AML-193 (cell line): Measurements from ENCODE around the gene WWOX.

Experiments
- DNase-seq, 2 experiments: peaks; one replicate each; lab custom pipeline; 2025; lab: John Stamatoyannopoulos, UW

WWOX gene

DNA sequence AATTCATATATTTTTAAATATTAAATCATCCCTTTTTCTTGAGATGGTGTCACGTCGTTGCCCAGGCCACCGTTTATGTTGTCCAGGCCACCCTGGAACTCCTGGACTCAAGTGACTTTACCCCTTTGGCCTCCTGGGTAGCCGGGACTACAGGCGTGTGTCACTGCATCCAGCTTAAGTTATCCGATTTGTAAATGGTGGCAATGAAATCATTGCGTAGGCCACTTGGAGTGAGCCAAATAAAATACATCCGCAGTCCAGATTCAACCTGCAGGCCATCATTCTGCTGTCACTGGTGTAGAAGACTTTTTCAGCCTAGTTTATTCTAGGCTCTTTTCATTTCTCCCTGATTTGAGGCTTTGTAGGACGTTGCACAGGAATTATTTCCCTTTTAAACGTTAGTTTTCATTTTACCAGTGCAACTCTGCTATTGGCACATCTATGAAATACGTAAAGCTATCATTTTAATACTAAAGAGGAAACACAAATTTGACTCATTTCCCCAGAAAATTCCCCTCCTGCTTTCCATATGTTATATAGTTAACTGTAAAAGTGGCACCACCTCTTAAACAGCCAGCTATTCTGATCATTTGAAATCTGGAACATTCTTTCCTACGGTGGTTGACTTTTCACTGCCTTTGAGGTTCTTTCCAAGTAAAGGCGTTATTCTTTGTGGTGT is 1051.3 kb downstream of the WWOX start:
- DNase-seq, result no peak

DNA sequence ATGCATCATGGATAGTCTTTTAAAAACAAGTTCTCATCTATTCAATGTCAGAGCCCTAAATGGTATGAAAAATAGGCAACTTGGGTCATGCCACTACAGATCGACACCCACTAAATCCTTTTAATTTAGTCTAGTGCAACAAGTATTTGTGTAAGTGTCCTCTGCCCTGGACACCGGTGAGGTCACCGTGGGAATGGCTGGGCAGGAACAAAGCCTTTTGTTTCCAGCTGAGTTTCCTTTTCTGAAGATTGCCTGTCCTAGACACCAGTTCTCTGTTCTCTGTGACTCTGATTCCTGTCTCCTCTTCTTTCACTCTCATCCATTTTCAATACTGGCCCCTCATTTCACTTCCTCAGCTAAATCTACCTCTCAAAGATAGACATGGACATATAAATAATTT is 1054.6 kb downstream of the WWOX start:
- no peak for DNase-seq

DNA sequence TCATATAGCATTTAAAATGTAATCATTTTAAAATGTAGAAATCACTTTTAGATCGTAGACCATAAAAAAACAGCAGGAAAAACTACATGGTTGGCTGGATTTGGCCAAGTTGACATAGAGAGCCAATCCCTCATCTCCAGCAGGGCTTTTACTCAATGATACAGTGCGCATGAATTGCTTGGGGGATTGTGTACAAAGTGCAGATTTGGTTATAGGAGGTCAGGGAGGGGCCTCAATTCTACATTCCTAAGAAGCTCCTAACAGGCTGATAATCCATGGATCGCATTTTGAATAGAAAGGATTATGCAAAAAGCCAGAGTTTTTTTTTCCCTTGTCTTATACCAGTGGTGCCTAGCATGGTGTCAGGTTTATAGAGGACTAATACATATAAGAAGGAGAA is 1056.0 kb downstream of the WWOX start:
- no peak for DNase-seq

DNA sequence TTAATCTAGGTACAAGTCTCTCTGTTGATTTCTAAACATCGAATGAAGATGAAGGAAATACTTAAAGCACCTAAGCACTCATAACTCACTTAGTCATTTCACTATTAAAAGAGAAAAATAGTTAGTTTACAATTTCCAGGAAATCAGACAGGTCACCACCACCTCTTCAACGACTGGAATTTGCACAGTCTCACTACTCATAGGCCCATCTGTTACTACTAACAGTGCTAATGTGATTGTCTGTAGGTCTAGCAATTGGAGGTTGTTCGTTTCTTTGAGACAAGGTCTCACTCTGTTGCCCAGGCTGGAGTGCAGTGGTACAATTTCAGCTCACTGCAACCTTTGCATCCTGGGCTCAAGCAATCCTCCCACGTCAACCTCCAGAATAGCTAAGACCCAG is 1056.5 kb downstream of the WWOX start:
- no peak for DNase-seq

DNA sequence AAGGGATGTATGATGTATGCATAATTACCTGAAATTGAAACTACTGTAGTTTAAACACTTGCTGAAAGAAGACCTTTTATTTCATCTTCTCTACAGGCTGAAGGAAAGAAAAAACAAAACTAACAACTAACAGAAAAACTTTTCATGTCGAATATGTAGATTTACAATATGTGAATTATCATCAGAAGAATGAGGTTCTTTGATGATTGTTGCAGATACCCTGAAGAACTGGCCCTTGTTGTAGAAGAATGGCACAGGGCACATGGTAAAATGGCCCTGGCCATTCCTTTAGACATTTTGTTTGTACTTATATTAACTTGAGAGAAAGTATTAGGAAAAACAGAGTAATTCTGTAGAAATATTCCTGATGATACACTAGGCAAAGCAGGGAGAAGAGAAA is 1057.3 kb downstream of the WWOX start:
- no peak for DNase-seq

DNA sequence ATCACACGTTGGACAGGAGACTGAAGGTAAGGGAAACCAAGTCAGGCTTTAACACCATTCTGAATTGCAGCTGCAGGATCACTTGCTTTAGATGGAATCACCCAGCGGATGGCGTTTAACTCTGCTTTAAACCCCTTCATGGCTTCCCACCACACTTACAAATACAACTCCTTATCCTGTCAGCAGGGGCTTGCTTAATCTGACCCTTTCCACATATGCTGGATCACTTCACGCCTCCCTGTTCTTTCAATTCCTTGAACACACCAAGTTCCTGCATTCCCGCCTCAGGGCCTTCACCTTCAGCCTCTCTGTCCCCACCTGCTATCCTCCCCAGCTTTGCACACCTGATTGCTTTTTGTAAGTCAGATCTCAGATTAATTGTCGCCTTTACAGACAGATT is 1058.9 kb downstream of the WWOX start:
- no peak for DNase-seq

DNA sequence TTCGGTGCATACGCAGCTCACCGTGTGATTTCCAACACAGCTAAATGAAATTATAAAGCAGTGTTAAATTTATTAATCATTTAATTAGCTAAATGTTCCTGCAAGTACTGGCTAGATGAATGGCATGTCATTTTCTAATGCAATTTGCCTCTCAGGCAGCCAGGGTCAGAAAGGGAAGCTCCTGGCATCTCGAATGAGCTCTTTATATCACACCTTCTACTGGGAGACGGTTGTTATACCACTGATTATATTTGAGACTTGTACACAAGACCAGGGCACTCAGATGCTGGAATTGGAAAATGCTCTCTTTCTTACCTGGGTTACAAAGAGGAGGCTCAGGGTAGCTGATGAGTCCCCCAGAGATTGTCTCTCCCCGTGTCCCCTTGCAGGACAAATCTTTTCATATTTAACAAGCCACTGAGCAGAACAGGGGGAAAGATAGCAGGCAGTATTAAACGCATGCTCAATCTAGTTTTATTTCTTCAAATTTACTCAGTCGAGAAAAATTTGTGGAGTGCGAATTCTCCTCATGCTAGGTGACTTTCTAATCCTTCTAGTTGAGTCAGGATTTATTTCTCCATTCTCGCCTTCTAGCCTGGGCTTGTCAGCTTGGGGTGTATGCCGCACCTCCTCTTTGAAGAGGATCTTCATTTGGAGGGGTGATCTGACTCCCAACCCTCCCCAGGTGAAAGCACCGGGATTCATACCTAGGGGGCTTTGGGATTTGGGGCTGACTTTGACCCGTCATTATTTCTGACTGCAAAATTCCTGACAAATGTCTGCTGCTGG is 1060.0 kb downstream of the WWOX start:
- DNase-seq, result no peak

DNA sequence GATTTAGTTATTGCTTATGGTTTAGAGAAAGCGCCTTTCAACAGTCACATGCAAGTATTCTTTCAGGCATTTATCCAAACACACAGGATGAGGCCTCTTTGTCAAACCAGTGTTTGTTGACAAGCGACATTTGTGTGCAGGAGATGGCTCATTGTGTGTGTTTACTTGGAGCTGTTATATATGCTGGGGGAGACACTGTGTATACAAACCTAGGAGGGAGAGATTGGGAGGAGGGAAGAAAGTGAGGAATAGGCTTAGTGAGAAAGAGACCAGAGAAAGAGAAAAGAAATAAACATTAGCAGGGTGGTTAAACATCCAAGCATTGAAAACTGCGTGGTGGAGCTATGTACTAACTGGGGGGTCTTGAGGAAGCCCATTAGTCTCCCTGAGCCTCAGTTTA is 1063.5 kb downstream of the WWOX start:
- DNase-seq, result no peak

DNA sequence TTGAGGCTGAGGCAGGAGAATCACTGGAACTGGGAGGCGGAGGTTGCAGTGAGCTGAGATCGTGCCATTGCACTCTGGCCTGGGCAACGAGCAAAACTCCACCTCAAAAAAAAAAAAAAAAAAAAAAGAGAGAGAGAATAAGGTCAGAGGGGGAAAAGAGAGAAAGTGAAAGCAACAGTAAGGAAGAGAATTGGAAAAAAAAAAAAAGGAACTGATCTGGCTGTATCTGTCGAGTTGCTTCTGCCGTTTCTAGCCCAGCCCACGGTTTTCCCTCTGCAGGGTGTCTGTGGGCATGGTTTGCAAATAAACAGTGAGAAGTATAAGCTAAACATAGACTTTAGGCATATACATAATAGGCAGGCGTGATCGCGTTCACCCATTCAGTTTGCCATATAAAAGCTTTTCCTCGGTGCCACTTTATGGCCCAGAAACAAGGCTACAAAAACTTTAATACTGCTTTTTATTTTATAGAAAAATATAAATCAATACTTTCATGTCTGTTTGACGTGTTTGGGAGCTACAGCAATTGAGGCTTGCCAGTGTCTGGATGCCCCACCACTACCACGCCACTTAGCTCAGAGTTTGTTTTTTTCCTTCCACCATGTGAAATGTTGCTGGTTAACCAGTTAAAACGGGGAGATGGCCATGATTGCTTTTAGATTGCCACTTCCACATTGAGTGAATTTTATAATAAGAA is 1064.4 kb downstream of the WWOX start:
- peak; percentile 34 to 39 for DNase-seq

DNA sequence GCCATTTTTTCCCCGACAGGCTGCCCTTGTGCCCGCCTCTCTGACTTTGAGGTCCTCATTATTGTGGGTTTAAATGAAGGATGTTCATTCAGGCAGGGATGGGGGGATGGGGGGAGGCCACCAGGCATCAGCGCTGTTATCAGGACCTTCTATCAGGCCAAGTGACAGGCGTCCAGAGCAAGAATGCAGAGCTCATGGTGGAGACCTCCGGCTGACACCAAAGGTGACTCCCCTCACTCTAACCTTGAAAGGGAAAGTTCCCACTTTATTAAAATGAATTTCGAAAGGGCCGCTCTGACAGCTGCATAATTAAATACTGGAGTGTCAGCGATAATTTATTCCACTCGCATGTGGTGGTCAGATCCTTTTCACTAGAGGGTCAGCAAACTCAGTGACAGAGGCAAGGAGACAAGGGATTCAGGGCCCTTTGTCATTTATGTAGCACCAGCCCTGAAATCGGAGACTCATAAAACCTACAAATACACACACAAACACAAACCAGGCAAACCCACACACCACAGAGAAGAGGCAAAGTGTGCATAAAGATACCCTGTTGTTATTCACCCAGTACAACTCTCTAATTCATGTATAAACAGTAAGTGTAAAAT is 1065.0 kb downstream of the WWOX start:
- no peak for DNase-seq

DNA sequence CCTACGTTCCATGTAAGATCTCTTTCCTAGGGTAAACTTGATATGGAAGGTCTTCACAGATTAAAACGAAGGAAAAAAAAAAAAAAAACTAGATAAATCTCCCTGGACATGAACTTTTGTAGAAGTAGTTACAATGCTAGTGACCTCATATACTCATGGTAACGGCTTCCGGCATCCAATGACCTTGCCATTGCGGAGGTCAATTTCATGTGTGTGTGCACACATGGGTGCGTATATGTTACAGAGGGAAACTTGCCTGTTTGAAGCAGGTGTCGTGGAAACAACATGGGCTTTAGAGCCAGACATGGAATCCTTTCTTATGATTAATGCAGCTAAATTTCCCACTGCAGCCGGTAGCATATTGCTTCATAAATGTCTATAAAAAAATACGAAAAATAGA is 1065.6 kb downstream of the WWOX start:
- DNase-seq, result no peak

DNA sequence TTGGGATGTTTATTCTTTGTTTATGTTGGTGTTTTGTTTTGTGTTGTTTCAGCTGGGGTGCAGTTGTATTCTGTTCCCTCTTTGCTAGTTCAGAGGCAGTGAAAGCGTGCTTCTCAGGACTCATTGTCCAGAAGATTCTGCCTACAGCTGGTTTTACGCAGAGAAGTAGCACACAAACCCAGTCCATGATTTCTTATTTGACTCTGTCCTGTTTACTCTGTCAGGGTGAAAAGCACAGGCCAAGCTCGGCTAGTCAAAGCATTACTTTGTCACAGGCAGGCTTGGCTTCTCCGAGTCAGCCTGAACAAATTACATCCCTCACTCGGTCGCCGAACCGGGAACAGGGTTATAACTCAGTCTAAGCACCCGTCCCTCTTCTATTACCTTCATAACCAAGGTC is 1066.1 kb downstream of the WWOX start:
- DNase-seq, result no peak

DNA sequence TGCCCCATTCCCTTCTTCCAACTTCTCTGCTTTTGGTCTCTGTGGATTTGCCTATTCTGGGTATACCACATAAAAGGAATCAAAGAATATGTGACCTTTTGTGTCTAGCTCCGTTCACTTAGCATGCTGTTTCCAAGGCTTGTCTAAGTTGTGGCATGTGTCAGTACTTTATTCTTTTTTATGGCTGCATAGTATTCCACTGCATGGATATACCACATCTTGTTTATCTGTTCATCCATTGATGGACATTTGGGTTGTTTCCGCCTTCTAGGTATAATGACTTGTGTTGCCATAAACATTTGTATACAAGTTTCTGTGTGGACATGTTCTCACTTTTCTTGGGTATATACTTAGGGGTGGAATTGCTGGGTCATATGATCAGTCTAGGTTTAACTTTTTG is 1068.4 kb downstream of the WWOX start:
- DNase-seq, result no peak

DNA sequence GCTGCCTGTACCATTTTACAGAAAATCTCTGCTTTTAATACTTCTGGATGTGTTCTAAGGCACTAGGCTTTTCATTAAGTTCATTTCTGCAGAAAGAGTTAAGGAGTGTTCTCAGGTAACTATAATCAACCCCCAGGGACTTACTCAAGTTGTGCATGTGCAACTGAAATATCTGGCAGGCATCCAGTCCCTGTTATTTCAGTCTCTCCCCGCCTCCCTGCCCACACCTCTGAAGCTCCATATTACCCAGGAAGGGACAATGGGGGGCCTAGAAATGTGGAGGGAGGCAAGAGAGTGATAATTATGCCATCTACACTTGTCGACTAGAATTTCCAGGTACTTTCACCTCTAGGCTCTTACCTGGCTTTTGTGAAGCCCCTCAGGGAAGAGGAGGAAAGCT is 1068.9 kb downstream of the WWOX start:
- DNase-seq, result no peak

DNA sequence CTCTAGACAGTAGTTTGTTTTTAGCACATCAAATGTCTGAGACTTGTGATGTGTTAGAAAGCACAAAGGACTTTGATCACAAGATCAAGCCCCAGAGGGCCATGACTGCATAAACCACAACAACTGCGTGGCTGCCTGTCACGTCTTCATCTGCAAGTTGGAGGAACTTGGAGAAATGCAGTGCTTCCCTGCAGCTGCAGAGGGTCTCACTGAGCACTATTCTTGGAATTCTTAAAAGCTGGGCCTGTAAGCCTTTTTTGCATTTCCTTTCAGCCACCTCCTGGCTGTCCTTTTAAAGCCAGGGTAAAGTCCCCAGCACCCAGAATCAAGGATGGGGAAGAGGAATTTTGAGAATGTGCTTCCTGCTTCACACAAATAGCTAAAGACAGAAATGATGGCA is 1069.8 kb downstream of the WWOX start:
- no peak for DNase-seq

DNA sequence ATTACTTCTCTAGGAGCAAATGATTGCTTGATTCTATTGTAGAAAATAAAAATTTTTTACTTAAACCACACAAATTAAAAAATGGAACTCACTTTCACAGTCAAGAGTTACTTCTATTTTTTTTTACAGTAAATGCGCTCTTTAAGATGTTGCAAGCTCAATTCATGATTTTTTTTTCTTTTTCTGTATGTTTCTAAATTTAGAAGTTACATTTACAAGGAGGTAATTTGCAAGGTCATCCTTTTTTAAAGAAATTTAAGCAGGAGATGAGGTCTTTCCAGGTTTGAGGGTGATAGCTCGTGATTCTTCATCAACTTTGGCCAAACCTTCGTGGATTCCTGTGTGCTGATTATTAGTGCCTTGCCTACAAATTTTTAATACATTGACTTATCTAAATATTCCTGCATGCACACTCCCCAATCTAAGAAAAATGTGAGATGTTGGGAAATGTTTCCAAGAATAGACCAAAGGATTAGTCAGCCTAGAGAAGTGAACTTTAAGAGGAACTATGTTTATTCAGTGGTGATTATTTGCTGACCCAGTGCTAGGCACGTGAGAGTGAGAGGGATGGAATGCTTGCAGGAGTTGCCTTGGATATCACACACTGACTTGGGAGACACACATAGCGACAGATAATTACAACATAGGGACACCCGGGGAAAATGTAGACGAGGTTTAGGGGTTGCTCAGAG is 1071.2 kb downstream of the WWOX start:
- no peak for DNase-seq

DNA sequence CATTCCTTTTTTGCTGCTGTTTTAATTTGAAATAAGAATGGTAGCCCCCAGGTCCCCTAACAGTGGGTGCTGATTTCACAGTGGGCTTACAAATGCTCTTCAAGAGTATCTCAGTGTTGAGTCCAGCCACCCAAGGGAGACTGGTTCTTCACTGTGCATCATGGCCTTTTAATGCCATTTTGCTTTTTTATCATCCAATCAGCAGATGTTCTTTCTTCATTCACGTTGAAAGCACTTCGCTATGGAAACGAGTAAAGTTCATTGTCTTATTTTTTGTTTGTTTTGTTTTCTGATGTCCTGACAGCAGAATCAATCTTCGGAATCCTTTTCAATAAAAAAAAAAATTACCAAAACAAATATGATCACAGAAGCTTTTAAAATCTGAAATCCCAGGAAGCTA is 1072.0 kb downstream of the WWOX start:
- DNase-seq, result no peak

DNA sequence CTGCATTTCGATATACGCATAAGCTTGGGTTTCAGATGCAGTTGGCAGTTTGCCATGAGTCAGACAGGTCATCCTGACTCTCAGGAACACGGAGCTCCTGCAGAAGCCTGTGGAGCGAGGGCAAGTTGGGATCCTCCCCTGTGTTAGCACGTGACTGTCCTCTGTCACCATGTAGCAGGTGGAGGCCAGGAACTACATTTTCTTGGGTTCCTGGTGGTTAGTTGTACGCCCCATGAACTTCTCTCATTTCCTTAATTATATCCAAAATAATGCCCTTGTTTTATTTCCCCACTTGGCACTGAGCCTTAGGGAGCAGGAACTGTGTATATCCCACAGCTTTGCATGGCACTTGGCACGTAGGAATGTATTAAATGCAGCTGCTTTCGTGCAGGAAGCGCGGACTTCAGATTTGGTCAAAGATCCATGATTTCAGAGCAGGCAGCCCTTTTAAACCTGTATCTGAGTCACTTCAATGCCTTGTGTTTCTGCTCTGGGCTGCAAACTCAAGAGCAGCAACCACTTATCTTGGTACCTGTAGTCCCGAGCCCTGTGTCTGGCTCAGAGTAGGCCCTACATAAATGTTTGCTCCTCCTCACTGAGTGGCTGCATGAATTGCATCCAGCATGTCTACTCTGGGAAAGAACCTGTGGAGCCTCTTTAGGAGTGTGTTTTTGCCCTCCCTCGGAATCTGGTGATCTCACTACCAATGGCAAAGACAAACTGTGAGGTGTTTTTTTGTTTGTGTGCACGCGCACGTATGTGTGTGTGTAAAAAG is 1072.7 kb downstream of the WWOX start:
- no peak for DNase-seq

DNA sequence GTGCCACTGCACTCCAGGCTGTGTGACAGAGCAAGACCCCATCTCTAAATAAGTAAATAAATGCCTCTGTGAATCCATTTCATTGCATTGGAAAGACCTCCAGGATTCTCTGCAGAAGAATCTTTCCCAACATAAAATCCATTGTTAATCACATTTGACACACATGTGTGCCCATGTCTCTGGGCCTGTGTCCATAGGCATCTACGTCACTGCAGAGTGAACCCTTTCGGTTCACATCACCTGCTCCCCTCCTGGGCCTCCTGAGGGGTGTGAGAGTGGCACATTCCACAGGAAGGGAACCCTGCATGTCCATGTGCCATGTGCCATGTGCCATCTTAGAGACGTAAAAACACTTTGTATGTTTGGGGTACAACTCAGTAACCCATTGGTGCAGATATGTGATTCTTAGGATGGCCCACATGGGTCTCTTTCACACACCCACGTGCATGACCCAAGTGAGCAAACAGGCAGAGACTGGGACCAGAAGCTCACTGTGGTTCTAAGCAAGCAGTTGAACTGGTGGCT is 1073.6 kb downstream of the WWOX start:
- no peak for DNase-seq

DNA sequence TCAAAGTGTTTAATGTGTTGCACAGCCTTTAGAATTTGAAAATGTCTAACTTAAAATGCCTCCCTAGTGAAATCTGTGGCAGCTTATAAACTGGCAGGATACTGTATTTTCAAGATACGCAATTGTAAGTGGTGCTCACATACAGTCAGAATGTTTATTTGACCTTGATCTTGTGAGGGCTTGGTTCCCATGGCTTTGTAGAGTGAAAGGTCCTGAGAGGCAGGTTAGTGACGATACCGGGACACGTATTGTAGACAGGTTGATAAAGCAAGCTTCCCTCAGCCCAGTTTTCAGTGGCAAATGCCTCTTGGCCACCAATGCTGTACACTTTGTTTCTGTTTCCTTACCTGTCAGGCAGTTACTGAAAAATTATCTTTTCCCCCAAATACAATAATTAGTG is 1074.5 kb downstream of the WWOX start:
- DNase-seq, result no peak
